SK-N-SH treated with all-trans-retinoic acid at 6 μM for 48 hours (cell line): ENCODE results near the gene TRABD2A.

Source experiments
- ATAC-seq: fragments of 200-7000 bp; cut with Tn5 transposase; 3 replicates; pipeline ENCODE4 v1.9.1; 2020; ENCODE audit warnings: mild to moderate bottlenecking, moderate library complexity
- ARNTL ChIP-seq: fragments of 450-650 bp; formaldehyde crosslinking; IDR thresholded peaks from 2 replicates; pipeline ENCODE4 v1.5.0; 2020; ENCODE audit warnings: low read depth, mild to moderate bottlenecking, moderate library complexity, borderline replicate concordance
- CSDC2 ChIP-seq: fragments of 250-450 bp; sonication (Bioruptor Pico); IDR thresholded peaks from 2 replicates; pipeline ENCODE4 v1.5.0; 2020; ENCODE audit warnings: mild to moderate bottlenecking, moderate library complexity
- CSRNP3 ChIP-seq: fragments of 250-450 bp; sonication (Bioruptor Pico); IDR thresholded peaks from 2 replicates; pipeline ENCODE4 v1.5.1; 2021; ENCODE audit warnings: mild to moderate bottlenecking, moderate library complexity
- ESRRG ChIP-seq: fragments of 250-450 bp; sonication (Bioruptor Pico); IDR thresholded peaks from 2 replicates; pipeline ENCODE4 v1.6.1; 2021; ENCODE audit warnings: mild to moderate bottlenecking
- GLIS3 ChIP-seq: fragments of 250-450 bp; sonication (Bioruptor Pico); IDR thresholded peaks from 2 replicates; pipeline ENCODE4 v1.5.0; 2020; ENCODE audit warnings: mild to moderate bottlenecking, moderate library complexity
- ISL1 ChIP-seq: fragments of 250-450 bp; sonication (Bioruptor Pico); IDR thresholded peaks from 2 replicates; pipeline ENCODE4 v2.1.2; 2022; ENCODE audit warnings: mild to moderate bottlenecking, moderate library complexity
- OSR1 ChIP-seq: fragments of 250-450 bp; sonication (Bioruptor Pico); IDR thresholded peaks from 2 replicates; pipeline ENCODE4 v1.8.0; 2022; ENCODE audit warnings: moderate library complexity, mild to moderate bottlenecking, inconsistent platforms
- RARB ChIP-seq: fragments of 250-450 bp; sonication (Bioruptor Pico); IDR thresholded peaks from 2 replicates; pipeline ENCODE4 v1.8.0; 2021; ENCODE audit warnings: mild to moderate bottlenecking, moderate library complexity
- SNAI2 ChIP-seq: fragments of 250-450 bp; sonication (Bioruptor Pico); IDR thresholded peaks from 2 replicates; pipeline ENCODE4 v1.5.0; 2020; ENCODE audit warnings: mild to moderate bottlenecking, moderate library complexity
- TCF4 ChIP-seq: fragments of 250-450 bp; sonication (Bioruptor Pico); IDR thresholded peaks from 2 replicates; pipeline ENCODE4 v1.8.0; 2021; ENCODE audit warnings: mild to moderate bottlenecking, moderate library complexity, borderline replicate concordance
- TOX ChIP-seq: fragments of 250-450 bp; sonication (Bioruptor Pico); IDR thresholded peaks from 2 replicates; pipeline ENCODE4 v1.8.0; 2021; ENCODE audit warnings: mild to moderate bottlenecking, moderate library complexity, borderline replicate concordance
- ZC3H10 ChIP-seq: fragments of 250-450 bp; sonication (Bioruptor Pico); IDR thresholded peaks from 2 replicates; pipeline ENCODE4 v1.5.1; 2021; ENCODE audit warnings: mild to moderate bottlenecking, moderate library complexity
- ZFP3 ChIP-seq: fragments of 250-450 bp; sonication (Bioruptor Pico); IDR thresholded peaks from 2 replicates; pipeline ENCODE4 v1.5.0; 2020; ENCODE audit warnings: mild to moderate bottlenecking, moderate library complexity
- ZFP30 ChIP-seq: fragments of 450-650 bp; formaldehyde crosslinking; IDR thresholded peaks from 2 replicates; pipeline ENCODE4 v1.5.0; 2022; ENCODE audit warnings: mild to moderate bottlenecking, moderate library complexity
- ZNF565 ChIP-seq: fragments of 450-650 bp; formaldehyde crosslinking; conservative IDR thresholded peaks from 2 replicates; pipeline ENCODE4 v1.5.0; 2020; ENCODE audit warnings: low read depth, mild to moderate bottlenecking, moderate library complexity
- TF ChIP-seq, protein P1 (sequence below): fragments of 250-450 bp; sonication (Bioruptor Pico); IDR thresholded peaks from 2 replicates; pipeline ENCODE4 v1.5.0; 2020; ENCODE audit warnings: mild to moderate bottlenecking, moderate library complexity
- TF ChIP-seq, protein P2 (sequence below): fragments of 250-450 bp; sonication (Bioruptor Pico); IDR thresholded peaks from 2 replicates; pipeline ENCODE4 v1.5.1; 2020; ENCODE audit warnings: low read depth, mild to moderate bottlenecking, moderate library complexity
- TF ChIP-seq, protein P3 (sequence below): fragments of 250-450 bp; sonication (Bioruptor Pico); IDR thresholded peaks from 2 replicates; pipeline ENCODE4 v1.8.0; 2021; ENCODE audit warnings: low read depth, mild to moderate bottlenecking, moderate library complexity, borderline replicate concordance

The TRABD2A gene

DNA sequence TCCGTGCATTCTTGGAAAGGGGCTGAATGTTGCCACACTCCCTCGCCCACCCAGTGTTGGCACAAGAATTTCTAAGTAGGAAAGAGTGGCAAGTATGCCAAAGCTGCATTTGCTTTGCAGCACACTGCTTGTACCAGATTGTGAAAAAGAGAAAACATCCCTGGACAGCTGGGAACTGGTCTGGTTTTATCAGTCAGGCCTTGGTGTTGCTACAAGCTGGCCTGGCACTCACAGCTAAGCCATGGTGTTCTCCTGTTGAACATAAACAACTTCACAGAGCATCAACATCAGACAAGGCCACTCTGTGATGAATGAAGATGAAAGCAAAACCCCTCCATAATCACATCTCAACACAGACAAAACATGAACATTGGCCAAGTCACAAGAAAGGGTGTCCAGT is 4.2 kb upstream of the TRABD2A start:
- no peak for ATAC-seq

DNA sequence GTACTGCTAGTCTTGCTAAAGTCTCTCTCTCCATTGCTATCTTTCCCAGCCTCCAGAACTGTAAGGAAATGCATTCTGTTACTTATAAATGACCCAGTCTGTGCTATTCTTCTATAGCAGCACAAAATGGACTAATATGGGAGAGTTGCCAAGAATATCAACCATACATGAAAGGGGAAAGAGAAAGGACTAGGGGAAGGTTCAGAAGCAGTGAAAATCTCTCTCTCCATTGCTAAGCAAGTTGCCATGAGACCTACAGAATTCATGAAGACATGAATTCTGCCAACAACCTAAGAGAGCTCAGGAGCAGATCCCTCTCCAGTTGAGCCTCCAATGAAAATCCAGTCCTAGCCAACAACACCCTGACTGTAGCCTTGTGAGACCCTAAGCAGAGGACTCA is 3.6 kb upstream of the TRABD2A start:
- TF ChIP-seq, protein P1, sequence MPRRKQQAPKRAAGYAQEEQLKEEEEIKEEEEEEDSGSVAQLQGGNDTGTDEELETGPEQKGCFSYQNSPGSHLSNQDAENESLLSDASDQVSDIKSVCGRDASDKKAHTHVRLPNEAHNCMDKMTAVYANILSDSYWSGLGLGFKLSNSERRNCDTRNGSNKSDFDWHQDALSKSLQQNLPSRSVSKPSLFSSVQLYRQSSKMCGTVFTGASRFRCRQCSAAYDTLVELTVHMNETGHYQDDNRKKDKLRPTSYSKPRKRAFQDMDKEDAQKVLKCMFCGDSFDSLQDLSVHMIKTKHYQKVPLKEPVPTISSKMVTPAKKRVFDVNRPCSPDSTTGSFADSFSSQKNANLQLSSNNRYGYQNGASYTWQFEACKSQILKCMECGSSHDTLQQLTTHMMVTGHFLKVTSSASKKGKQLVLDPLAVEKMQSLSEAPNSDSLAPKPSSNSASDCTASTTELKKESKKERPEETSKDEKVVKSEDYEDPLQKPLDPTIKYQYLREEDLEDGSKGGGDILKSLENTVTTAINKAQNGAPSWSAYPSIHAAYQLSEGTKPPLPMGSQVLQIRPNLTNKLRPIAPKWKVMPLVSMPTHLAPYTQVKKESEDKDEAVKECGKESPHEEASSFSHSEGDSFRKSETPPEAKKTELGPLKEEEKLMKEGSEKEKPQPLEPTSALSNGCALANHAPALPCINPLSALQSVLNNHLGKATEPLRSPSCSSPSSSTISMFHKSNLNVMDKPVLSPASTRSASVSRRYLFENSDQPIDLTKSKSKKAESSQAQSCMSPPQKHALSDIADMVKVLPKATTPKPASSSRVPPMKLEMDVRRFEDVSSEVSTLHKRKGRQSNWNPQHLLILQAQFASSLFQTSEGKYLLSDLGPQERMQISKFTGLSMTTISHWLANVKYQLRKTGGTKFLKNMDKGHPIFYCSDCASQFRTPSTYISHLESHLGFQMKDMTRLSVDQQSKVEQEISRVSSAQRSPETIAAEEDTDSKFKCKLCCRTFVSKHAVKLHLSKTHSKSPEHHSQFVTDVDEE = no peak
- TF ChIP-seq CSDC2 (CRISPR knock-in tag) (no peak), TCF4 (CRISPR knock-in tag) (no peak), TOX (CRISPR knock-in tag) (no peak), ISL1 (CRISPR knock-in tag) (no peak), ZC3H10 (CRISPR knock-in tag) (no peak), GLIS3 (CRISPR knock-in tag) (no peak)
- TF ChIP-seq, protein P2, sequence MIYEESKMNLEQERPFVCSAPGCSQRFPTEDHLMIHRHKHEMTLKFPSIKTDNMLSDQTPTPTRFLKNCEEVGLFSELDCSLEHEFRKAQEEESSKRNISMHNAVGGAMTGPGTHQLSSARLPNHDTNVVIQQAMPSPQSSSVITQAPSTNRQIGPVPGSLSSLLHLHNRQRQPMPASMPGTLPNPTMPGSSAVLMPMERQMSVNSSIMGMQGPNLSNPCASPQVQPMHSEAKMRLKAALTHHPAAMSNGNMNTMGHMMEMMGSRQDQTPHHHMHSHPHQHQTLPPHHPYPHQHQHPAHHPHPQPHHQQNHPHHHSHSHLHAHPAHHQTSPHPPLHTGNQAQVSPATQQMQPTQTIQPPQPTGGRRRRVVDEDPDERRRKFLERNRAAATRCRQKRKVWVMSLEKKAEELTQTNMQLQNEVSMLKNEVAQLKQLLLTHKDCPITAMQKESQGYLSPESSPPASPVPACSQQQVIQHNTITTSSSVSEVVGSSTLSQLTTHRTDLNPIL = no peak
- TF ChIP-seq, all 23 proteins: peak for 0
- no peak for ATAC-seq

More for the DNA sequence above, 4.2 kb upstream of the TRABD2A start:
- TF ChIP-seq OSR1 (CRISPR knock-in tag) = no peak
- no peak for TF ChIP-seq ZFP3 (CRISPR knock-in tag)
- TF ChIP-seq ESRRG (CRISPR knock-in tag) = no peak
- no peak for TF ChIP-seq CSRNP3
- TF ChIP-seq RARB (CRISPR knock-in tag) = no peak
- no peak for TF ChIP-seq GLIS3 (CRISPR knock-in tag)
- TF ChIP-seq ZFP30 (CRISPR knock-in tag) = no peak
- TF ChIP-seq, protein P3, sequence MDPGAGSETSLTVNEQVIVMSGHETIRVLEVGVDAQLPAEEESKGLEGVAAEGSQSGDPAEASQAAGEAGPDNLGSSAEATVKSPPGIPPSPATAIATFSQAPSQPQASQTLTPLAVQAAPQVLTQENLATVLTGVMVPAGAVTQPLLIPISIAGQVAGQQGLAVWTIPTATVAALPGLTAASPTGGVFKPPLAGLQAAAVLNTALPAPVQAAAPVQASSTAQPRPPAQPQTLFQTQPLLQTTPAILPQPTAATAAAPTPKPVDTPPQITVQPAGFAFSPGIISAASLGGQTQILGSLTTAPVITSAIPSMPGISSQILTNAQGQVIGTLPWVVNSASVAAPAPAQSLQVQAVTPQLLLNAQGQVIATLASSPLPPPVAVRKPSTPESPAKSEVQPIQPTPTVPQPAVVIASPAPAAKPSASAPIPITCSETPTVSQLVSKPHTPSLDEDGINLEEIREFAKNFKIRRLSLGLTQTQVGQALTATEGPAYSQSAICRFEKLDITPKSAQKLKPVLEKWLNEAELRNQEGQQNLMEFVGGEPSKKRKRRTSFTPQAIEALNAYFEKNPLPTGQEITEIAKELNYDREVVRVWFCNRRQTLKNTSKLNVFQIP = no peak
- TF ChIP-seq SNAI2 (CRISPR knock-in tag) = no peak

- no peak for ATAC-seq
- TF ChIP-seq ESRRG (CRISPR knock-in tag) (no peak), ZFP3 (CRISPR knock-in tag) (no peak), ZFP30 (CRISPR knock-in tag) (no peak), CSRNP3 (no peak), RARB (CRISPR knock-in tag) (no peak), CSDC2 (CRISPR knock-in tag) (no peak), OSR1 (CRISPR knock-in tag) (no peak), ZNF565 (no peak), ZC3H10 (CRISPR knock-in tag) (no peak), GLIS3 (CRISPR knock-in tag) (no peak), ARNTL (CRISPR knock-in tag) (no peak)
- TF ChIP-seq, protein P1 = no peak
- TF ChIP-seq, protein P2 = no peak
- TF ChIP-seq, protein P3 = no peak
Measured at GRCh38 chr2:84882775-84883550, 2.1 kb upstream of the TRABD2A start.
